Activated naive CD4-positive, alpha-beta T cell treated with Interleukin-2 at 50 U/mL for 16 hours (primary cell): ENCODE data around the gene PRG2.
A peak's percentile ranks its signal among the peaks of the same experiment; 100 is the strongest.

Source experiments
- DNase-seq: peaks from one replicate; pipeline ENCODE4 v3.0.0-alpha.2; 2020

The PRG2 gene

GRCh38 chr11:57390535-57390934 lies at the start of gene PRG2:
TSS of gene PRG2 (minus strand) at chr11:57390650. CDS start at chr11:57389944, 706 bp downstream.
- DNase-seq, result no peak

- no peak for DNase-seq
Measured at GRCh38 chr11:57439786-57440185, 49.3 kb upstream of the PRG2 start.

- no peak for DNase-seq
Measured at GRCh38 chr11:57438345-57439285, 48.2 kb upstream of the PRG2 start.

- no peak for DNase-seq
Measured at GRCh38 chr11:57436031-57436430, 45.6 kb upstream of the PRG2 start.

GRCh38 chr11:57434640-57435546 lies 44.4 kb upstream of the PRG2 start:
- no peak for DNase-seq

- peak; percentile 12 for DNase-seq
Measured at GRCh38 chr11:57432714-57433163, 42.3 kb upstream of the PRG2 start.

- no peak for DNase-seq
Measured at GRCh38 chr11:57432149-57432561, 41.7 kb upstream of the PRG2 start.

GRCh38 chr11:57430952-57431351 lies 40.5 kb upstream of the PRG2 start:
- no peak for DNase-seq

GRCh38 chr11:57429946-57430345 lies 39.5 kb upstream of the PRG2 start:
- no peak for DNase-seq

- no peak for DNase-seq
Measured at GRCh38 chr11:57428643-57429042, 38.2 kb upstream of the PRG2 start.

GRCh38 chr11:57427727-57428082 lies 37.3 kb upstream of the PRG2 start:
- DNase-seq, result no peak

- DNase-seq, result peak; percentile 84
Measured at GRCh38 chr11:57426929-57427726, 36.7 kb upstream of the PRG2 start, which contains the start of gene SLC43A3. TSS of gene SLC43A3 (minus strand) at chr11:57427121. CDS start at chr11:57426172, 949 bp downstream.

- peak; percentile 21 for DNase-seq
Measured at GRCh38 chr11:57426439-57426928, 36.0 kb upstream of the PRG2 start.

GRCh38 chr11:57425565-57426438 lies 35.4 kb upstream of the PRG2 start:
- DNase-seq, result peak; percentile 23

- peak; percentile 91 for DNase-seq
Measured at GRCh38 chr11:57424792-57425564, 34.5 kb upstream of the PRG2 start.

- no peak for DNase-seq
Measured at GRCh38 chr11:57424137-57424791, 33.8 kb upstream of the PRG2 start.

- DNase-seq, result no peak
Measured at GRCh38 chr11:57422669-57423068, 32.2 kb upstream of the PRG2 start.

- DNase-seq, result no peak
Measured at GRCh38 chr11:57421805-57422204, 31.4 kb upstream of the PRG2 start.

- no peak for DNase-seq
Measured at GRCh38 chr11:57421066-57421465, 30.6 kb upstream of the PRG2 start.

- no peak for DNase-seq
Measured at GRCh38 chr11:57419146-57419545, 28.7 kb upstream of the PRG2 start.
